ENCODE measurements around the gene CACNB1.

CACNB1 gene

GRCh38 chr17:39171933-39172332 lies 25.5 kb downstream of the CACNB1 start:
- TF ChIP-seq CREB1 (IDR thresholded peaks at IDR 0.05; ENCODE audit: low read depth), result no peak
- no peak for TF ChIP-seq EP300 (IDR thresholded peaks at IDR 0.05; ENCODE audit: borderline replicate concordance)
- TF ChIP-seq YY1 (IDR thresholded peaks at IDR 0.05; ENCODE audit: low read depth), result no peak
- no peak for TF ChIP-seq USF1 (IDR thresholded peaks at IDR 0.05)
- no peak for TF ChIP-seq FOXM1 (IDR thresholded peaks at IDR 0.05; ENCODE audit: borderline replicate concordance, low read depth)
- no peak for TF ChIP-seq TCF12 (IDR thresholded peaks at IDR 0.05; ENCODE audit: low read depth)
- no peak for TF ChIP-seq EGR1 (IDR thresholded peaks at IDR 0.05)
- no peak for TF ChIP-seq TAF1 (IDR thresholded peaks at IDR 0.05; ENCODE audit: low read depth)
- no peak for TF ChIP-seq MAX (IDR thresholded peaks at IDR 0.05)
- TF ChIP-seq RAD21 (IDR thresholded peaks at IDR 0.05; ENCODE audit: low read depth), result no peak
- TF ChIP-seq TEAD4 (IDR thresholded peaks at IDR 0.05), result no peak
- TF ChIP-seq CEBPB (IDR thresholded peaks at IDR 0.05), result no peak
- no peak for TF ChIP-seq ZBTB7A (IDR thresholded peaks at IDR 0.05; ENCODE audit: low read depth)
- TF ChIP-seq REST (IDR thresholded peaks at IDR 0.05; ENCODE audit: low read depth), result no peak
- no peak for TF ChIP-seq NFIC (IDR thresholded peaks at IDR 0.05)

- TF ChIP-seq EP300 (IDR thresholded peaks at IDR 0.05; ENCODE audit: borderline replicate concordance), result no peak
- TF ChIP-seq CREB1 (IDR thresholded peaks at IDR 0.05; ENCODE audit: low read depth), result no peak
- no peak for TF ChIP-seq CEBPB (IDR thresholded peaks at IDR 0.05)
- no peak for TF ChIP-seq RAD21 (IDR thresholded peaks at IDR 0.05; ENCODE audit: low read depth)
- TF ChIP-seq ZBTB7A (IDR thresholded peaks at IDR 0.05; ENCODE audit: low read depth), result no peak
- no peak for TF ChIP-seq TAF1 (IDR thresholded peaks at IDR 0.05; ENCODE audit: low read depth)
- no peak for TF ChIP-seq MAX (IDR thresholded peaks at IDR 0.05)
- TF ChIP-seq REST (IDR thresholded peaks at IDR 0.05; ENCODE audit: low read depth), result no peak
- TF ChIP-seq TEAD4 (IDR thresholded peaks at IDR 0.05), result no peak
- TF ChIP-seq USF1 (IDR thresholded peaks at IDR 0.05), result no peak
Observed at GRCh38 chr17:39170558-39170957, 26.9 kb downstream of the CACNB1 start.

GRCh38 chr17:39170109-39170508 lies 27.4 kb downstream of the CACNB1 start:
- TF ChIP-seq RAD21 (IDR thresholded peaks at IDR 0.05; ENCODE audit: low read depth) (no peak), CEBPB (IDR thresholded peaks at IDR 0.05) (no peak), FOXM1 (IDR thresholded peaks at IDR 0.05; ENCODE audit: borderline replicate concordance, low read depth) (no peak), EGR1 (IDR thresholded peaks at IDR 0.05) (no peak), MAX (IDR thresholded peaks at IDR 0.05) (no peak), TEAD4 (IDR thresholded peaks at IDR 0.05) (no peak), CREB1 (IDR thresholded peaks at IDR 0.05; ENCODE audit: low read depth) (no peak), YY1 (IDR thresholded peaks at IDR 0.05; ENCODE audit: low read depth) (no peak), NFIC (IDR thresholded peaks at IDR 0.05) (no peak), ZBTB7A (IDR thresholded peaks at IDR 0.05; ENCODE audit: low read depth) (no peak), TCF12 (IDR thresholded peaks at IDR 0.05; ENCODE audit: low read depth) (no peak), USF1 (IDR thresholded peaks at IDR 0.05) (no peak), TAF1 (IDR thresholded peaks at IDR 0.05; ENCODE audit: low read depth) (no peak), EP300 (IDR thresholded peaks at IDR 0.05; ENCODE audit: borderline replicate concordance) (no peak), REST (IDR thresholded peaks at IDR 0.05; ENCODE audit: low read depth) (no peak)

GRCh38 chr17:39169518-39169917 lies 28.0 kb downstream of the CACNB1 start:
- TF ChIP-seq NFIC (IDR thresholded peaks at IDR 0.05), result no peak
- TF ChIP-seq EP300 (IDR thresholded peaks at IDR 0.05; ENCODE audit: borderline replicate concordance), result no peak
